ENCODE data around the gene TESMIN.

TESMIN gene

DNA sequence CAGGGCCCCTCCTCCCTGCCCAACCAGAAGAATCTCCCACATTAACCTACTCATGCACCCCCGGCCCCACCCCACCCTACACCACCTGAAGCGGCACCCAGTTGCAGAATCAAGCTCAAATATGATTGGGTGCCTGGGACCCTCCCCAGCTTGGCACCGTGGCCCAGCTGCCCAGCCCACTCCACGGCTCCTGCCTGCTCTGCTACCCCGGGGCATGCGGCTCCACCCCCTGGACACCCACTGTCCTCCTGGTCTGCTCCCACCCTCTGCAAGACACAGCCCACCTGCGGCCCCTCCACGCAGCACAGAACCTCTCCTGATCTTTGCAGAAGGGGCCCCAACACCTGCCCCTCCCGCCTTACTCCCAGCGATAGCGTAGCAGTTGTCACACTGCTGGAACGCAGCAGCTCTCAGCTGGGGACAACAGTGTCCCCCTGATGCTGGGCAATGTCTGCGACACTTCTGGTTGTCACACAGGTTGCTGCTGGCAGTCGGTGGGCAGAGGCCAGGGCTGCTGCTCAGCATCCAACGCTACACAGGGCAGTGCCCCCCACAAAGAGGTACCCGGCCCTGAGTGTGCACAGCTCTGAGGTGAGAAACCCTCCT lies 32.0 kb upstream of the TESMIN start:
- TF ChIP-seq HDGF (IDR thresholded peaks at IDR 0.05; ENCODE audit: borderline replicate concordance) (no peak), SP1 (IDR thresholded peaks at IDR 0.05) (no peak), NFRKB (IDR thresholded peaks at IDR 0.05) (no peak), BHLHE40 (IDR thresholded peaks at IDR 0.05; ENCODE audit: borderline replicate concordance) (no peak)
- no peak for DNase-seq (ENCODE audit: extremely low spot score)
- ChIA-PET POLR2A (no interaction called here), CTCF (no interaction called here)

DNA sequence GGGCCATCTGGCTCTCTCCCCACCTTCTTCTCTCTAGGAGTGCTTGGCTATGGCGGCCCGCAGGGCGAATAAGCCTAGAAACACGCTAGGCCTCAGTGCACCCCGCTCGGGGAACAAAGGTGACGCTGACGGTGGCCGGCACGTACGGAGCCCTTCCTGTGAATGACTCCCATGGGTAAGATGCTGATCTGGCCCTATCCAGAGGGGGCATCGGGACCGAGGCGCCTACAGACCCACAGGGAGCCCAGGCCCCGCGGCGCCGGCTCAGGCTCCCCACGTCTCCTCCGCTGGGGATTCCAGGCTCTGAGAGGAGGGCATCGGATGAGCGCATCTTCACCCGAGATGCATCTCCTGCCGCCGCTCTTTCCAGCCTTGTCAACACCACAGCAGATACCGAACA lies 31.4 kb upstream of the TESMIN start:
- ChIA-PET POLR2A (no interaction called here), CTCF (no interaction called here)
- TF ChIP-seq ELF4 (IDR thresholded peaks at IDR 0.05) (no peak), FOXK2 (IDR thresholded peaks at IDR 0.05) (no peak), LEF1 (IDR thresholded peaks at IDR 0.05; ENCODE audit: borderline replicate concordance) (no peak), TARDBP (IDR thresholded peaks at IDR 0.05) (no peak), L3MBTL2 (conservative IDR thresholded peaks at IDR 0.05) (no peak), ZNF384 (IDR thresholded peaks at IDR 0.05) (no peak), ARNT (IDR thresholded peaks at IDR 0.05) (no peak), HDGF (IDR thresholded peaks at IDR 0.05; ENCODE audit: borderline replicate concordance) (no peak), BHLHE40 (IDR thresholded peaks at IDR 0.05; ENCODE audit: borderline replicate concordance) (no peak), PKNOX1 (IDR thresholded peaks at IDR 0.05) (no peak), SP1 (IDR thresholded peaks at IDR 0.05) (no peak), FOXM1 (IDR thresholded peaks at IDR 0.05; ENCODE audit: borderline replicate concordance) (no peak), FOXA1 (IDR thresholded peaks at IDR 0.05) (no peak), SUZ12 (IDR thresholded peaks at IDR 0.05) (no peak), CTBP1 (IDR thresholded peaks at IDR 0.05; ENCODE audit: borderline replicate concordance) (no peak), NFRKB (IDR thresholded peaks at IDR 0.05) (no peak)
- no peak for DNase-seq (ENCODE audit: extremely low spot score)

GRCh38 chr11:68780829-68781228 lies 29.5 kb upstream of the TESMIN start:
- peak; percentile 34 for DNase-seq (ENCODE audit: extremely low spot score)
- TF ChIP-seq ARNT (IDR thresholded peaks at IDR 0.05) = no peak
- no peak for TF ChIP-seq FOXK2 (IDR thresholded peaks at IDR 0.05)
- TF ChIP-seq SP1 (IDR thresholded peaks at IDR 0.05) = no peak
- TF ChIP-seq CTBP1 (IDR thresholded peaks at IDR 0.05; ENCODE audit: borderline replicate concordance) = no peak
- TF ChIP-seq TARDBP (IDR thresholded peaks at IDR 0.05) = no peak
- no peak for TF ChIP-seq L3MBTL2 (conservative IDR thresholded peaks at IDR 0.05)
- TF ChIP-seq FOXA1 (IDR thresholded peaks at IDR 0.05) = no peak
- TF ChIP-seq LEF1 (IDR thresholded peaks at IDR 0.05; ENCODE audit: borderline replicate concordance) = no peak
- CTCF ChIA-PET = no interaction called here
- POLR2A ChIA-PET = no interaction called here

- TF ChIP-seq BHLHE40 (IDR thresholded peaks at IDR 0.05; ENCODE audit: borderline replicate concordance) = no peak
- no peak for TF ChIP-seq L3MBTL2 (conservative IDR thresholded peaks at IDR 0.05)
- no peak for TF ChIP-seq PKNOX1 (IDR thresholded peaks at IDR 0.05)
- TF ChIP-seq SUZ12 (IDR thresholded peaks at IDR 0.05) = no peak
- no peak for TF ChIP-seq FOXK2 (IDR thresholded peaks at IDR 0.05)
- no peak for TF ChIP-seq ZNF384 (IDR thresholded peaks at IDR 0.05)
- TF ChIP-seq ELF4 (IDR thresholded peaks at IDR 0.05) = no peak
- ChIA-PET POLR2A (no interaction called here), CTCF (no interaction called here)
- no peak for DNase-seq (ENCODE audit: extremely low spot score)
Observed at GRCh38 chr11:68778205-68778604, 26.9 kb upstream of the TESMIN start.

DNA sequence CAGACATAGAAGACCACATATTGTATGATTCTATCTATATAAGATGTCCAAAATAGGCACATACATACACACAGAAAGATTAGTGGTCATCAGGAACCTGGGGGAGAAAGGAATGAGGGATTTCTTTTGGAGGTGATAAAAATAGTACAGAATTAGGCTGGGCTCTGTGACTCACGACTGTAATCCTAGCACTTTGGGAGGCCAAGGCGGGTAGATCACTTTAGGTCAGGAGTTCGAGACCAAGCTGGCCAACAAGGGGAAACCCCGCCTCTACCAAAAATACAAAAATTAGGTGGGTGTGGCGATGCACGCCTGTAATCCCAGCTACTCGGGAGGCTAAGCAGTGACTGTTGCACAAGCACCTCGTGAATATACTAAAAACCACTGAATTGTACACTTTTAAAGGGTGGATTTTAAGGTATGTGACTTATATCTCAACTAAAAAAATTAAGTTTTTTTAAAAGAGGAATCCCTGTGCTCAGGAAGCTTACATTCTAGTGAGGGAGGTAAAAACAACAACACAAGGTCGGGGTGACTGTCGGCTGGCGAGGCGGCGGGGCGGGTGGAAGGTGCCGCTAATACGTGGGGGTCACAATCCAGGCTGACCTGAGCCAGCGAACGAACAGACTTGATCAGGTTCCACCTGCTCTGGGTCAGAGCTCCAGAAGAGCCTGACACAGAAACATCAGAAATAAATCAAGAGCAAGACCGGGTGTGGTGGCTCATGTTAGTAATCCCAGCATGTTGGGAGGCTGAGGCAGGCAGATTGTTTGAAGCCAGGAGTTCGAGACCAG lies 25.3 kb upstream of the TESMIN start:
- POLR2A ChIA-PET = no interaction called here

More for the DNA sequence above, 25.3 kb upstream of the TESMIN start:
- DNase-seq (ENCODE audit: extremely low spot score) = no peak
- CTCF ChIA-PET = no interaction called here
- TF ChIP-seq NFRKB (IDR thresholded peaks at IDR 0.05) = no peak
- no peak for TF ChIP-seq FOXM1 (IDR thresholded peaks at IDR 0.05; ENCODE audit: borderline replicate concordance)
- TF ChIP-seq BHLHE40 (IDR thresholded peaks at IDR 0.05; ENCODE audit: borderline replicate concordance) = no peak
- TF ChIP-seq SUZ12 (IDR thresholded peaks at IDR 0.05) = no peak
- TF ChIP-seq LEF1 (IDR thresholded peaks at IDR 0.05; ENCODE audit: borderline replicate concordance) = no peak
- no peak for TF ChIP-seq ARNT (IDR thresholded peaks at IDR 0.05)
- no peak for TF ChIP-seq L3MBTL2 (conservative IDR thresholded peaks at IDR 0.05)
- no peak for TF ChIP-seq HDGF (IDR thresholded peaks at IDR 0.05; ENCODE audit: borderline replicate concordance)
- TF ChIP-seq ZNF384 (IDR thresholded peaks at IDR 0.05) = no peak
- TF ChIP-seq ELF4 (IDR thresholded peaks at IDR 0.05) = no peak
- no peak for TF ChIP-seq SP1 (IDR thresholded peaks at IDR 0.05)
- TF ChIP-seq PKNOX1 (IDR thresholded peaks at IDR 0.05) = no peak
- TF ChIP-seq FOXA1 (IDR thresholded peaks at IDR 0.05) = no peak
- TF ChIP-seq FOXK2 (IDR thresholded peaks at IDR 0.05) = no peak

Measured in HEK293T (cell line).